Suprapubic skin (tissue), 4 donors: Measurements from ENCODE around the gene BANP.
"Not testable (repeated sequence)": the region's sequence is repeated elsewhere in the genome, so short reads cannot be mapped to it uniquely, and the experiment has no call there.

Experiments
- POLR2A ChIP-seq, 2 donors: fragments of 450-650 bp; IDR thresholded peaks; one replicate each; pipeline ENCODE4 v1.6.1; 2017; ENCODE audit warnings: antibody characterized with exemption in 2 of 2, mild to moderate bottlenecking in 2 of 2, moderate library complexity in 2 of 2
- POLR2AphosphoS5 ChIP-seq, 3 donors: sonication (generic); formaldehyde crosslinking; IDR thresholded peaks; one replicate each; pipeline ENCODE4 v1.6.1; 2017; ENCODE audit warnings: antibody characterized with exemption in 3 of 3
- TF ChIP-seq, protein P1 (sequence below), 2 donors: fragments of 200-600 bp in 1 of 2; fragments of 450-650 bp in 1 of 2; sonication (generic) in 1 of 2; IDR thresholded peaks; one replicate each; pipeline ENCODE4 v1.5.1; 2016 to 2019; ENCODE audit warnings: antibody characterized with exemption in 2 of 2, mild to moderate bottlenecking in 1 of 2, moderate library complexity in 1 of 2

DNA sequence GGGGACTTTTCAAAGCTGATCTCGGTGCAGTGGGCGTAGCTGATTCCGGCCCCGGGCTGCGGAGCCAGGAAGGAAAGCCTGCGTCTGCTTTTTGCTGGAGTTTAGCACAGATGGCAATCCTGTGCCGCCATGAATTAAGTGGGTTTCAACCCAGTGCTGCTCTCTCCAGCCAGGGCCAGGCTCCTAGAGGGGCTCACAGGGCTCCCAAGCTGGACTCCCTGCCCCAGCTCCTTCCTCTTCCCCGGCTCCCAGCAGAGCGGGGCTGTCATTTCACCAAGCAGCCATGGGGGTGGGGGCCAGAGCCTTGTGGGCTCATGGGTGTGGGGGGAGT lies 140.7 kb downstream of the BANP start:
- TF ChIP-seq, protein P1, sequence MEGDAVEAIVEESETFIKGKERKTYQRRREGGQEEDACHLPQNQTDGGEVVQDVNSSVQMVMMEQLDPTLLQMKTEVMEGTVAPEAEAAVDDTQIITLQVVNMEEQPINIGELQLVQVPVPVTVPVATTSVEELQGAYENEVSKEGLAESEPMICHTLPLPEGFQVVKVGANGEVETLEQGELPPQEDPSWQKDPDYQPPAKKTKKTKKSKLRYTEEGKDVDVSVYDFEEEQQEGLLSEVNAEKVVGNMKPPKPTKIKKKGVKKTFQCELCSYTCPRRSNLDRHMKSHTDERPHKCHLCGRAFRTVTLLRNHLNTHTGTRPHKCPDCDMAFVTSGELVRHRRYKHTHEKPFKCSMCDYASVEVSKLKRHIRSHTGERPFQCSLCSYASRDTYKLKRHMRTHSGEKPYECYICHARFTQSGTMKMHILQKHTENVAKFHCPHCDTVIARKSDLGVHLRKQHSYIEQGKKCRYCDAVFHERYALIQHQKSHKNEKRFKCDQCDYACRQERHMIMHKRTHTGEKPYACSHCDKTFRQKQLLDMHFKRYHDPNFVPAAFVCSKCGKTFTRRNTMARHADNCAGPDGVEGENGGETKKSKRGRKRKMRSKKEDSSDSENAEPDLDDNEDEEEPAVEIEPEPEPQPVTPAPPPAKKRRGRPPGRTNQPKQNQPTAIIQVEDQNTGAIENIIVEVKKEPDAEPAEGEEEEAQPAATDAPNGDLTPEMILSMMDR (IDR thresholded peaks at IDR 0.05): not testable (repeated sequence)
- TF ChIP-seq POLR2A, POLR2AphosphoS5 (IDR thresholded peaks at IDR 0.05): not testable (repeated sequence)
